HG02588 (cell line): ENCODE results near the gene NLRP1.

ENCODE experiments used
- ATAC-seq: cut with Tn5 transposase; IDR thresholded peaks from one replicate; pipeline ENCODE4 v1.9.1; 2021; ENCODE audit warnings: mild to moderate bottlenecking, moderate library complexity; ENCODE audit not compliant: unreplicated experiment

The NLRP1 gene

GRCh38 chr17:5558815-5559785, 25.2 kb downstream of the NLRP1 start:
- no peak for ATAC-seq

DNA sequence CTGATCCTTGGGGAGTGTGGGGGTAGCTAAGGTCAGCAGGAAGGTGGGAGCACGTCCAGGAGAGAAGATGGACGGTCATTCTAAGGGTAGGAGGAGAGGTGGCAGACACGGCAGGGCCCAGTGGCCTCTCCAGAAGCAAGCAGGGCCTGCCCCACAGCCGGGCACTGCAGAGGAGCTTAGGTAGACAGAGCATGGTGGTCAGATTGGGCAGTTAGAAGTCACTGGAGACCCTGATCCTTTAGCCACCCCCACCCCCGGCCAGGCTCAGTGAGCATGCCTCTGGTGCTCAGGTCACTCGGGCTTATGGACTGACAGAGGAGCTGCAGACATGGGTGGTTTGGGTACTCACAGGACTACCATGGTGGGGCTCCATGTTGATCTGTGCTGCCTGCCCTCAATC, 26.3 kb downstream of the NLRP1 start:
- no peak for ATAC-seq

GRCh38 chr17:5557485-5557884, 26.8 kb downstream of the NLRP1 start:
- no peak for ATAC-seq

DNA sequence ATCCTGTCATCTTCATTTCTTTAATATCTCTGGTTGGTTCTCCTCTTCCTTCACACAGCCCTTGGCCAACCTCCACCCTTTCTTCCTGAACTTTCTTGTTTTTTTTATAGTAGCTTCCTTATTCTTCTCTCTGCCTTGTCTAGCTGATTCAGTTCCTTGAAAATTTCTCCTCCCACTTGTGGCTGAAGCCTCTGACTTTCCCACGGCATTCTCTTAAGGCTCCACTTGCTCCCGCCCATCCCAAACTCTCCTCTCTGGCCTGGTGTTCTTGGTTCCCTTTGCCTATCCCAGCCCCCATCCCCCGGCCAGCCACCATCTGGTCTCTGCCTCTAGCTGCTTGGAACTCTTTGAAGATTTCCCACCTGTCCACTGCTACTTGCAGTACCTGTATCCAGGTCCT, 29.1 kb downstream of the NLRP1 start:
- ATAC-seq, result no peak

DNA sequence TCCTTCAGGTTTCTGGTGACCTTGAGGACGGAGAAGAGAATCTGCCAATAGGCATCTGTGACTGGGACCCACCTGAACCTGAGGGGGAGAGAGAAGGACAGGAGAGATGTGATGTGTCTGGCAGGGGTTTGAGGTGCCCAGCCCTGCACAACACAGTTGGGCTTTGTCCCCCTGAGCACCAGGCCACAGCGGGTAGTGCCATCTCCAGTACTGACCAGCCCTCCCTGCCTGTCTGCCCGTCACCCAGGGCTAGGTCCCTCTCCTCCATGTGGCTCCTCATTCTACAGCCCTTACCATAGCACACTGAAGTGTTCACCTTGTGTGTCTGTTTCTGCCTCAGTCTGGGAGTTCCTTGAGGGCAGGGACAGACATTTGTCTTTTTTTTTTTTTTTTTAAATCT, 30.8 kb downstream of the NLRP1 start:
- no peak for ATAC-seq

- no peak for ATAC-seq
Measured at GRCh38 chr17:5552841-5553240, 31.5 kb downstream of the NLRP1 start.

DNA sequence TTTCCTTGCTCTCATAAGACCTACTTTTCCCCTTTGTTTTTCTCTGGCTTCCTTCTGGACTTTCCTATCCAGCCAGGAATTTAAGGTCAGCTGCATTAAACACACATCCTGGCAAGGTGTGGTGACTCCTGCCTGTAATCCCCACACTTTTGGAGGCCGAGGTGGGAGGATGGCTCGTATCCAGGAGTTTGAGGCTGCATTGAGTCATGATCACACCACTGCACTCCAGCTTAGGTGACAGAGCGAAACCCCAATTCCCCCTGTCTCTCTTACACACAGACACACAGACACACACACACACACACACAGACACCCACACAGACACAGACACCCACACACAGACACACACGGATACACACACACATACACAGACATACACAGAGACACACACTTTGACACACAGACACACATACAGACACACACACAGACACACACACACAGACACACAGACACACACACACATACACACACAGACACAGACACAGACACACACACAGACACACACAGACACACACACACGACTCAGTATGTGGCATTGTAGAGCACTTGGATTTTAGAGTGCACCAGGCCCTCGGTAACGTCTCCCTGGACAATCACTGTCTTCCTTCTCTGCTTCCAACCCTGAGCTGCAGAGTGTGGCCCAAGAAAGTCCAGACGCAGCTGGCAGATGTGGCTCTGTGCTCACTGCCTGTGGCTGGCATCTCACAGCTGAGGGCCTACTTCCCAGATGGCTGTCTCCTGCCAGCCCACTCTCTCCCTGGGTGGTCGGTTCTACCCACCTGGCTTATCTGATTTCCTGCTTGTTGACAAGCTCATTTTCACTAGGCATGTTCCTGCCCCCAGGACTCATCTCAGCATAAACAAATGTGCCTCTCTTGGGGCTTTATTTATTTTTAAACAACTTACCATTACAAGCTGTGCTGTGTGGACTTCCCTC, 39.0 kb downstream of the NLRP1 start:
- no peak for ATAC-seq

DNA sequence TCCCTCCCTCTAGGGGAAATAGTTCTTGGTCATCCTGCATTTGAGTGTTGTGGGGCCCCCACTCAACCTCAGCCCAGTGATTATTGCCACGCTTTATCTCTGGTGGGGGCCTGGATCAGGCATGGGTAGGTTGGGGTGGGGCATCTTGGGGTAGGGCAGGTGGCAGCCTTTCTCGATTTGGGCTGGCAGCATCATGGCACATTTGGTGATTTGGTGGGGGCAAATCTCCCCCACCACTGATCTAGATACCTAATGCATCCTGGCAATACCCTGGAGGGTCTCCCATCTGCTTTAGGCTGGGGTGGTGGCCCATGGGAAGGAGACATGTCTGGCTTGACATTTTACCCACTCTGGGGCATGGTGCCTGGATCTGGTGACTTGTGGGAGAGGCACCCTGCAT, 40.2 kb downstream of the NLRP1 start:
- ATAC-seq, result no peak

DNA sequence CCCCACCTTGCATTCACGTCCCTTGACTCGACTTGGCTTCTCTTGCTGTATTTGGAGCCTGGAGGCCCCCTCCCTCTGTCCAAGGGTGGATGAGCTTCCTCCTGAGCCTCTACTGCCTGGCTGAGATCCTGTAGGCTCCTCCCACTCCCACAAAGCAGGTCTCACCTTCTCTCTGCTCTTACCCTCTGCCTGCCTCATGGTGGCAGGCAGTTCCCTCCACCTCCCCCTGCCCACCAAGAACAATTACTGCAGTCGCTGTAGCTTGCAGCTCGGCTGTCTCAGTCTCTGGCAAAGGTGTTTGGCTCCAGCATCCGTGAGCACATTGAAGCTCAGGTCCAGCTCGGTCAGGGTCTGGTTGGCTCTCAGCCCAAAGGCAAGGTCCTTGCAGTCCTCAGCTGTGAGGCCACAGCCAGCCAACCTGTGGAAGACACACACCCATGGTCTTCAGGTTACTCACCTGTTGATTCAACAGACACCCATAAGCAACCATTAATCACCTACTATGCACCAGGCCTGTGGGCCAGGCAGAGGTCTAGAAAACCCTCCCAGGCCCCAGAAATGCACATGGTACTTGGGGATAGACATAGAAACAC, 42.6 kb downstream of the NLRP1 start:
- ATAC-seq, result no peak

DNA sequence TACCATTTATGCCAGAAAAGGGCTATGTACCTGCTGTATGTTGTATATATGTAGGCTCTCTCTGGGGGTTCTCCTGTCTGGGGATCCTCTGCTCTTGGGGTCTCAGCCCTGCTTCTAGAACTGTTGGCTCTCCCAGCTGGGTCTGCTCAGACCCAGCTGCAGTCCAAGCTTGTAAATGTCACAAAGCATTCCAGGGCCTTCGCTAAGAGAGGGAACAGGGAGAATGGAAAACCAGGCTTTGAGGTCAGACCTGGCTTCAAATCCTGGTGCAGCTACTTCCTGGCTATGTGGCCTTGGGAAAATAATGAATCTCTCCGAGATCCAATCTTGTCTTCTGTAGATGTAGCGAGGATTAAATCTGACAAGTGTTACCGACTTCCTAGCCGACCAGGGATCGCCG, 44.0 kb downstream of the NLRP1 start:
- ATAC-seq, result no peak

- no peak for ATAC-seq
Measured at GRCh38 chr17:5539286-5539685, 45.0 kb downstream of the NLRP1 start.

- no peak for ATAC-seq
Measured at GRCh38 chr17:5536866-5537650, 47.3 kb downstream of the NLRP1 start.

- no peak for ATAC-seq
Measured at GRCh38 chr17:5535436-5535835, 48.9 kb downstream of the NLRP1 start.

- no peak for ATAC-seq
Measured at GRCh38 chr17:5533486-5534315, 50.6 kb downstream of the NLRP1 start.

DNA sequence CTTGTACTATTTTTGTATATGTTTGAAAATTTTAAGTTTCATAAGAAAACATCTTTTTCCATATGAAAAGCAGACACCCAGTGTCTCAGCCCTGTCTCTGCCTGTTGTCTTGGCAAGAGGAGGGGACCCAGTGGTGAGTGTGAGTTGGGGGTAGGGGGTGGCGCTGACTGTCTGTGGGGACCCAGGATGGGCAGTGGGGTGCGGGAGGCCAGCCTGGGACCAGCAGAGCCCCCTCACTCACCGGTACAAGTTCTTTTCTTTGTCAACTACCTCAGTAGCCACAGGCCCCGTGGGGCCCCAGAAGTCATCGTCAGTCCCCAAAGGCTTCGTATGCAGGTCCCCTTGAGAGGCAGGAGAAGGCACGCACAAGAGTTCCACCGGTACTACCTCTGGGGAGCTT, 51.7 kb downstream of the NLRP1 start:
- no peak for ATAC-seq

DNA sequence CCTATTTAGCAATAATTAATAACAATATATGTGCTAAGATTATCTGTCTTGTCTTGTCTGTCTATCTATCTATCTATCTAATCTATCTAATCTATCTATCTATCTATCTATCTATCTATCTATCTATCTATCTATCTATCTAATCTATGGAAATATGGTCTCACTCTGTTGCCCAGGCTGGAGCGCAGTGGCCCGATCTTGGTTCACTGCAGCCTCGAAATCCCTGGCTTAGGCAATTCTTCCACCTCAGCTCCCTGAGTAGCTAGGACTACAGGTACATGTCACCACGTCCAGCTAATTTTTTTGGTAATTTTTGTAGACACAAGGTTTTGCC, 53.3 kb downstream of the NLRP1 start:
- ATAC-seq, result no peak

GRCh38 chr17:5530265-5531084, 53.8 kb downstream of the NLRP1 start:
- no peak for ATAC-seq

- ATAC-seq, result no peak
Measured at GRCh38 chr17:5527601-5528250, 56.6 kb downstream of the NLRP1 start.
